GM15510 (cell line): ENCODE data around the gene SDK1.

ENCODE experiments used
- POLR2A ChIP-seq: IDR thresholded peaks from 3 replicates; pipeline ENCODE4 v1.6.1; 2011; ENCODE audit warnings: borderline replicate concordance; ENCODE audit not compliant: insufficient read length; ENCODE audit errors: extremely low read depth

Gene SDK1

DNA sequence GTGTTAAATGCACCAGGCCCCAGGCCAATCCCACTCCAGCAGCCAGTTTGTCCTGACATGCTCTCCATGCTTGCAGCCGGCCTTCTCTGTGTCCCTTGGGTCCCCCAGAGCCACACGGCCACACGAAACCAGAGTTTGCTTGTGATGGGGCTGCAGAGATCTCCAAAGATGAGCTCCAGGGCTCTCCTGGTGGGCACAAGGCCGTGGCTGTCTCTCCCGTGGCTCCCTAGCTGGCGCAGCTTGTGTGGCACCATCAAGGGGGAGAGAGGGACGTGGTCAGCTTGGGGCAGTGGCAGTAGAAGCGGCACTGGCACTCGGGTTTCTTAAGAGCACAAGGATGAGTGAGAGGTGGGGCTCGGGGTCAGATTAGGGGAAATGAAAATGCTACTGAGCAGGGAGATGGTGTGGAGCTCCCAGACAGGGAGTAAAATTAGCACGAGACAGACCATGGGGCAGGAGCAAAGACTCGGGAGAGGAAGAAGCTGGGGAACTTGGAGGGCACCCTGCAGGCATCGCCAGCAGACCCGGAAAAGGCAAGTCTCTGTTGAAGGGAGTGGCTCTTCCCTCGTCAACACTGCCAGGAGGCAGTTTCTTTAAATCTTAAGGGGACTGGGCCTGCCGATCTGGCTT is 808.5 kb downstream of the SDK1 start:
- no peak for TF ChIP-seq POLR2A

DNA sequence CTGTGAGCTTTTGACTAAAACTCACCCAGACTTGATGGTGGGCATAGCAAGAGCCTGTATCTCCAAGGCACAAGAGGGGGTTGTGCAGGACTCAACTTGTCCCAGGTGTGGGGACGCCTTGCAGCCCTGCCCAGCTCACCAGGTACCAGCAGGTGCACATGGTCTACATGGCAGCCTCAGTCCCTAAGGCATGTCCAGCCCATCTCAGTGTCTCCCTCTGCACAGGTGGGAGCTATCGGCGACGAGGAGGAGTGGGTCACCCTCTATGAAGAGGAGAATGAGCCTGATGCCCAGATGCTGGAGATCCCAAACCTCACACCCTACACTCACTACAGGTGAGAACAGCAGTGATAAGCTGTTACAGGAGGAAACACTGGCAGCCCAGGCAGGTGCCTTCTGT is 809.4 kb downstream of the SDK1 start:
- TF ChIP-seq POLR2A = no peak

DNA sequence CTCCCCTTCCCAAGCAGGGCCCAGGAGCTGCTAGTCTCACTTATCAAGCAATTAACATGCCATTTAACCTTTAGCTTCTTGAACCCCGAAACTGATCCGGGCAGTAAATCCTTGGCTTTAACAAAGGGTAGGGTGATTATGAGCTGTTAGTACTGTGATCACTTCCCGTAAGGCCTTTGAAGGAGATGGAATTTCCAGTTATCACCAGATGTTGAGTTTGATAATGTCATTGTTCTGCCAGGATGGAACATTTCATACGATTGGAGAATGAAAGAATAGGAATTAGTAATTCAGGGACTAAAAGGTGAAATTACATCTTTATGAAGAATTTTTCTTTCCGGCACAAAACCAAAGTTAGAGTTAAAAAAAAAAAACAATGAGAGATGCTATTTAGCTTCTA is 810.1 kb downstream of the SDK1 start:
- no peak for TF ChIP-seq POLR2A

DNA sequence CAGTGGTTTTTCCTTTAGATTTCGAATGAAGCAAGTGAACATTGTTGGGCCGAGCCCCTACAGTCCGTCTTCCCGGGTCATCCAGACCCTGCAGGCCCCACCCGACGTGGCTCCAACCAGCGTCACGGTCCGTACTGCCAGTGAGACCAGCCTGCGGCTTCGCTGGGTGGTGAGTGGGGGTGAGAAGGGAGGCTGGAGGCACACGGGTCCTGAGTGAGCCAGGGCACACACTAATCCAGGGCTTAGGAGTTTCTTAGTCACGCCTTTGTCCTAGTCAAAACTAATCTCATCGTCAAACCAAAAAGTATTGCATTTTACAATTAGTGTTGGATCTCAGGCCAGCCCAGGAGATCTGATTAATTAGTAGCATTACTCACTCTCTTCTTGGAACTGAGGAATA is 812.2 kb downstream of the SDK1 start:
- TF ChIP-seq POLR2A = no peak

DNA sequence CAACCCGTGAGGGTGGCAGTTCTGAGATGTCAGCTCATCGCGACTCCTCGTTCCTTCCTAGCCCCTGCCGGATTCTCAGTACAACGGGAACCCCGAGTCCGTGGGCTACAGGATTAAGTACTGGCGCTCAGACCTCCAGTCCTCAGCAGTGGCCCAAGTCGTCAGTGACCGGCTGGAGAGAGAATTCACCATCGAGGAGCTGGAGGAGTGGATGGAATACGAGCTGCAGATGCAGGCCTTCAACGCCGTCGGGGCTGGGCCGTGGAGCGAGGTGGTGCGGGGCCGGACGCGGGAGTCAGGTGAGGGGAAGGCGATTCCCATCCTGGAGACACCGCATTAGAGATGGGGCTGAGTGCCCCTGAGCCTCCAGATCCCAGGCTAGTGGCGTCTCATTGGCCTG is 812.9 kb downstream of the SDK1 start:
- no peak for TF ChIP-seq POLR2A

DNA sequence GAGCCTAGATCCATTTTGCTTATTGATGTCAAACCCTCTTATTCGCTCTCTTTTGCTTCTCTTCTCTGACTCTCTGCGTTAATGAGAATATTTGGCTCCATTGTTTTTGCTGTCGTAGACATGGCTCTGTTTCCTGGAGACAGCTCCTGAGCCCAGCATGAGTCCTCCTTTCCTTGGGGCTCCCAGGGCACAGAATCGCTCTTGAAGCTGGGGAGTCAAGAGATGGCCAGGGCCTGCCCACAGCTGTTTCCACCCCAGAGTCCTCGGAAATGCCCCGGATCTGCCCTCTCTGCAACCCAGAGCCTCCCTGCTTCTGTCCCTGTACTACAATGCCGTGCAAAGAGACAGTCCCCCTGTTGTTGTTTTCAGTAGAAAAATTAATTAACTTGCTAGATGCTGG is 814.4 kb downstream of the SDK1 start:
- no peak for TF ChIP-seq POLR2A

DNA sequence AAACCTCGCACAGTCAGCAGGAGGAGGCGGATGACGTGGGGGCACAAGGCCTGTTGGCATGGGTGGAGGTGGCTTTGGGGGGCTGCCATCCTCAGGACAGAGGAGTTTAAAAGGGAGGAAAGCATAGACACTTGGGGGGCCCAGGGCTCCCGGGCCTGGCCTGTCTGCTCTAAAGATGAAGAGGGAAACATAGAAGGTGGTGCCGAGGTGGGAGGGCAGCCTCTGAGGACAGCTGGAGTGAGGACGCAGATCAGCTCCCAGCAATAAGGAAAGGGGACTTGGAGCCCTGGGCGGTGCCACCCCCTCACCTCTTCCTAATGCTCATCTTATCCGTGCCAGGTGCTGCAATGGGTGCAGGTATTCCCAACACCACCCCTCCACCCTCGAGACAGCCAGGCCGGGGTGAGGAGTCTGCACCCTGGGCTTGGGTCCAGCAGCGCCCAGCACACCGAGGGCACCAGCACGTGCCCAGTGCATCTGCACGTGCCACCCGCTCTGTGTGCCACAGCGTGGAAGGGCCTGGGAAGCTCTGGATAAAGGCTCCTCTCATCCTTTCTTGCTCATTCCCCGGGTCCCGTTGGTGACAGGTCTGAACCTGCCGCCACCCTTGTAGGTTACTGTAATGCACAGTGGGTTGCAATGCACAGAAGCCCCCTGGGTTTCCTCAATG is 815.0 kb downstream of the SDK1 start:
- TF ChIP-seq POLR2A = no peak

DNA sequence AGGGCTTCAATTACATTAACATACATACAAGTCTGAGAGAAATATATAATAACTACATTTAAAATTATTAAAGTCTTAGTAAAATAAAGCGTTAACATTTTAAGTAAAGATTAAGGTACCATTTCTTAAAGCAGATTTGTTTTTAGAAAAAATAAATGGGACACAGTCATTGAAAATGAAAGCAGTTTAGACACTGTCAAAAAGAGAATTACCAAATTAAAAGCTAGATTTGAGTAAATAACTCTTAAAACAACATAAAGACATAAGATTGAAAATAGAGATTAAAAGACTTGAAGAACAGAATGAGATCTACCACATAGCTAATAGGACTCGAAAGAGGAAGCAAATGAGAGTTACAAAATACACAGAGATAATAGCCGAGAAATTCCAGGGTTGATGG is 818.8 kb downstream of the SDK1 start:
- no peak for TF ChIP-seq POLR2A

DNA sequence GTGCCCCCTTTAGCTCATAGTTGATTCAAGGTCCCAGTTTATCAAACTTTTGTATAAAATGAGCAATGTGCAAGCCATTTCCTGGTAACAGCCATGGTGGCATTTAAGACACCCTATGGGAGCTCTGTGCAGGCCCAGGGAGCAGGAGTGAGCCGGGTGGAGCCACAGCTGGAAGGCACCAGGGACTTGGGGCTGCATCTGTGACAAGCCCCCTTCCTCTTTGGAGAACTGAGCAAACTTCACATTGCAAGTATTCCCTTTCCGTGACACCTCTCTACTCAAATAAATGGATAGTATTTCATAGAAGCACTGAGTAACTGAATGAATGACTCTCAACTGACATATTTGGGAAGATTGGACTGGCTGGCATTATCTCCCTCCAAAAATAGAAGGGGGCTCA is 822.3 kb downstream of the SDK1 start:
- TF ChIP-seq POLR2A = no peak

DNA sequence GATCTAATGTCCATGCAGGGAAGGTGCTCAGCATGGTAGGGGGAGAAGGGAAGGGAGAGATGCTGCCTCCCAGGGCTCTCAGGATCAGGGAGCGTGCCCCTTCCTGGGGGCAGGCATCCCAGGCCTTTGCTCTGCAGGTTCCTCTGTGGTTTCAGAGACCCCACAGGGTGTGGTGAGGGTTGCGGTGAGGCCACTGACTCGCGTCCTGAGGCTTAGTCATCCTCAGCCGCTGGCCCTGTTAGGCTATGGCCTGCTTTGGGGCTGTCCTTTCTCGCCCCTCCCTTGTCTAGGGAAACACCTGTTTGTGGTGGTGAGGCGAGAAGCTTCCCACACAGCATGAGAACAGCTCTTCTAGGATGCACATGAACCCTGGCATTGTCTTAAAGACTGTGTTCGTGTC is 822.8 kb downstream of the SDK1 start:
- no peak for TF ChIP-seq POLR2A

DNA sequence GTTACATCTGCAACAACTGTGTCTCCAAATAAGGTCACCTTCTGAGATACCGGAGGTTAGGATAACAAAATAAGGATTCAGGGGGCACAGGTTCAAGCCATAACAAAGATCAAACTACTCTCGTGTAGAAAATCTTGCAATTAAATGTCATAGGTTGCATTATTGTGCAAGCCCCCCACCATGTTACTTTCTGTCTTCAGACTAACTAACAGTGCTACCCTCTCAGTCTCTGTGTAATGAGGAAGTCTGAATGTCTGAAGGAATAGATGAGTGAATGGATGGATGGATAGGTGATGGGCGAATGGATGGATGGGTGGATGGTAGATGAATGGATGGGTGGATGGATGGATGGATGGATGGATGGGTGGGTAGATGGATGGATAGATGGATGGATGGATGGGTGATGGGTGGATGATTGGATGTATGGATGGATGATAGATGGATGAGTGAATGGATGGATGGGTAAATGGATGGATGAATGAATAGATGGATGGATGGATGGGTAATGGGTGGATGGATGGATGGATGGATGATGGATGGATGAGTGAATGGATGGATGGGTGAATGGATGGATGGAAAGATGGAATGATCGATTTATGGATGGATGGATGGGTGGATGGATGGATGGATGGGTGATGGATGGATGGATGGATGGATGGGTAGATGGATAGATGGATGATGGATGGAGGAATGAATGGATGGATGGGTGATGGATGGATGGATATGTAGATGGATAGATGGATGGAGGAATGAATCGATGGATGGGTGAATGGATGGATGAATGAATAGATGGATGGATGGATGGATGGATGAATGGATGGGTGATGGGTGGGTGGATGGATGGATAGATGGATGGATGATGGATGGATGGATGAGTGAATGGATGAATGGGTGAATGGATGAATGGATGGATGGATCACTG is 823.8 kb downstream of the SDK1 start:
- TF ChIP-seq POLR2A = no peak

DNA sequence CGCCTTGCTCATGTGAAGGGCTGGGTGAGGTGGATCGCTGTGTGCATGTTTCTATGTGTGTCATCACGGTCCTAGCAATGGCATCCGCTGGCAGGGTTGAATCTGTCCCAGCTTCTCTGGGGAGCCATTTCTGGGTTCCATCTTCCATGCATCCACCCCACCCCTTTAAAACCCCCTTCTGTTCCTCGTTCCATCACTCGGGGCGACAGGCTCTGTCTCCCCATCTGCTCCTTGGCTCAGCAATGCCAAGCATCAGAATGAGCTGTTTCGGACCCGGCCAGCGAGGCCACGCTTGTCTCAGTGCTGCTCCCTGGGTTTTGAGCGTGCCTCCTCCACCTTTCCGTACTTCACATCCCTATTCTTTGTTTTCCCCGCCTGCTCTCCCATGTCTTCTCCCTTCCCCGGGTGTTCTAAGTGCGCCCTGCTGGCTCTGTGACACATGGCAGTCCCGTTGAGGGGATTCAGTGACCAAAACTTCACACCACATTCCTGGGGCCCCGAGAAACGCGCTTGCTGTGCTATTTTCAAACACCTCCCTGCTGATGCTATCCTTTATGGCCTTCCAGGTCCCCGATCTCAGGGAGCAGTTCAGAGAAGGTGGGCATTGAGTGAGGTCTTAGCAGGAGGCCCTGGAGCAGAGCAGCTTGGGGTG is 827.0 kb downstream of the SDK1 start:
- no peak for TF ChIP-seq POLR2A

DNA sequence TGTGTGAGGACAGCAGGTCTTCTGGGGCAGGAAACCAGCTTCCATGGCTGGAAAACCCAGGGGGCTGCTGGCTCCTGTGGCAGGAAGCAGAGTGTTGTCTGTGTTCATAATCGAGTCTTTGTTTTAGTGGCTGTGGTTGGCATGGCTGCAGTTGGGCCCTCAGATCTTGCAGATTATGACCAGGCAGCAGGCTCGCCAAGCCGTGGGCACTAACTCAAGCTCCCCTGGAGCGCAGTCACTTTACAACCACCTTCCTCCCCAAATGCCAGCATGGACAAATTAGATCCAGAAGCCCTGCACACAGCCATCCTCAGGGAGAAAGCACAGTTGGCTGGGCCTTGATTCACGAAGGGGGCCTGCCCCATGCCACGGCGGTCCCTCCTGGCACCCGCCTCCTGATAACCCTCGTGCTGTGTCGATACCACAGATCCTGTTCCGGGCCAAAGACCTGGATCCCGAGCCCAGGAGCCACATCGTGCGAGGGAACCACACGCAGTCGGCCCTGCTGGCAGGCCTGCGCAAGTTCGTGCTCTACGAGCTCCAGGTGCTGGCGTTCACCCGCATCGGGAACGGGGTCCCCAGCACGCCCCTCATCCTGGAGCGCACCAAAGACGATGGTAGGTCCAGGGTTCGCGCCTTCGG is 828.5 kb downstream of the SDK1 start:
- no peak for TF ChIP-seq POLR2A

DNA sequence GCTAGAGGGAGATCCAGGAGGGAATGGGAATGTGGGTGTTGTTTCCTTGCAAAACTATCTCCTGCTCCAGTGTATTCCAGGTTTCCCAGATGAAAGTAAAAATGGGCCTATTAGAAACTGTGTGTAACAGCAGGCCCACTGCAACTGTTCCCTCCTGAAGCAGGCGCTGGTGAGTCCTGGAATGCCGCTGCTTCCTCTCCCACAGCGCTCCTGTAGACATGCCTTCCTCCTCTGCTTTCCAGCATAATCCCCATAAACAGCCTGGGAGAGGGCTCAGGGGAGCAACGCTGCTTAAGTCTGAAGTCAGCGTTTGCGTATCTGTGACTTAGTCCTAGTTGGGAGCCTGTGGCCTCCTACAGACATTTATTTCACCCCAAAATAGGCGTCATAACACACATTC is 830.0 kb downstream of the SDK1 start:
- TF ChIP-seq POLR2A = no peak

DNA sequence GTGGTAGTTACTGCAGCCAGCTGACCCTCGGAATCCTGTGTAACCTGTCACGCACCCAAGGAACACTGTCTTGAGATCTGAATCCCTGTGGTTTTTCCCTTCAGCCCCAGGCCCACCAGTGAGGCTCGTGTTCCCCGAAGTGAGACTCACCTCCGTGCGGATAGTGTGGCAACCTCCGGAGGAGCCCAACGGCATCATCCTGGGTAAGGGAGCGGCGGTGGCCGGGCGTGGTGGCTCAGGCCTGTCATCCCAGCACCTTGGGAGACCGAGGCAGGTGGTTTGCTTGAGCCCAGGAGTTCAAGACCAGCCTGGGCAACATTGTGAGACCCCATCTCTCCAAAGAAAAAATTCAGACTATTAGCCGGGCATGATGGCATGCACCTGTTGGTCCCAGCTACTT is 831.2 kb downstream of the SDK1 start:
- no peak for TF ChIP-seq POLR2A
